Smooth muscle cell (in vitro differentiated cells): ENCODE data around the gene IFIT1B. TPM values are rescaled to one million over a fixed set of nuclear protein-coding genes. Genes with fewer than 3 reads are reported as not detected.

Experiments
- DNase-seq: peaks from one replicate; lab custom pipeline; 2025; ENCODE audit not compliant: unreplicated experiment; lab: John Stamatoyannopoulos, UW
- H2AFZ ChIP-seq: fragments of 200-600 bp; sonication (generic); 2 replicates; pipeline ENCODE4 v1.6.0; 2016; ENCODE audit warnings: antibody characterized with exemption, low read depth, mild to moderate bottlenecking
- H3F3A ChIP-seq: fragments of 200-600 bp; sonication (generic); 2 replicates; pipeline ENCODE4 v1.6.0; 2017; ENCODE audit warnings: antibody characterized with exemption, low read depth
- H3K27ac ChIP-seq: fragments of 200-600 bp; sonication (generic); 2 replicates; pipeline ENCODE4 v1.5.1; 2016; ENCODE audit warnings: low read depth, mild to moderate bottlenecking
- H3K27me3 ChIP-seq: fragments of 200-600 bp; sonication (generic); 2 replicates; pipeline ENCODE4 v1.6.1; 2016; ENCODE audit warnings: low read depth, mild to moderate bottlenecking
- H3K36me3 ChIP-seq: fragments of 200-600 bp; sonication (generic); 2 replicates; pipeline ENCODE4 v1.5.1; 2016; ENCODE audit warnings: low read depth
- H3K4me1 ChIP-seq: fragments of 200-600 bp; sonication (generic); 2 replicates; pipeline ENCODE4 v1.5.1; 2016; ENCODE audit warnings: low read depth
- H3K4me2 ChIP-seq: fragments of 200-600 bp; sonication (generic); 2 replicates; pipeline ENCODE4 v1.6.0; 2016; ENCODE audit warnings: mild to moderate bottlenecking
- H3K4me3 ChIP-seq: fragments of 200-600 bp; sonication (generic); 2 replicates; pipeline ENCODE4 v1.5.1; 2016; ENCODE audit warnings: mild to moderate bottlenecking
- H3K79me2 ChIP-seq: fragments of 200-600 bp; sonication (generic); 2 replicates; pipeline ENCODE4 v1.6.0; 2016; ENCODE audit warnings: low read depth, mild to moderate bottlenecking
- H3K9ac ChIP-seq: fragments of 200-600 bp; sonication (generic); 2 replicates; pipeline ENCODE4 v1.6.0; 2016; ENCODE audit warnings: low read depth
- H3K9me3 ChIP-seq: fragments of 200-600 bp; sonication (generic); replicated peaks from 2 replicates; pipeline ENCODE4 v1.5.1; 2016; ENCODE audit warnings: low read depth
- H4K20me1 ChIP-seq: fragments of 200-600 bp; sonication (generic); 2 replicates; pipeline ENCODE4 v1.6.0; 2016; ENCODE audit warnings: low read depth
- CTCF ChIP-seq: fragments of 200-600 bp; sonication (generic); IDR thresholded peaks from 2 replicates; pipeline ENCODE4 v1.5.1; 2017; ENCODE audit warnings: borderline replicate concordance, mild to moderate bottlenecking, antibody characterized with exemption; ENCODE audit not compliant: insufficient read depth, poor library complexity, severe bottlenecking
- WGBS: methylation state at CpG from one replicate; pipeline ENCODE4 v1.1.7; 2016; ENCODE audit warnings: low lambda C conversion rate; 5-methylcytosine and 5-hydroxymethylcytosine counted together
- polyA plus RNA-seq: library from polyadenylated mRNA; unstranded; fragments of >200 nt; fragmentation: Nextera tagmentation; extraction: Ambion mirVana; gene quantifications from 2 replicates; pipeline ENCODE4 v1.2.1, GENCODE V29; 2016
- total RNA-seq: library from RNA; depleted of rRNA; stranded (reverse); fragments of >200 nt; gene quantifications from 2 replicates; pipeline ENCODE4 v1.2.3, GENCODE V29; 2014

The IFIT1B gene
- total and polyA plus RNA-seq, 2 experiments from 2014 or later: not detected

GRCh38 chr10:89416465-89416864 is 38.6 kb downstream of the IFIT1B start:
- WGBS: 88% methylated on average over 1 of the region's 1 CpG

GRCh38 chr10:89419548-89419947 is 41.7 kb downstream of the IFIT1B start:
- no peak overlapping the region for H3K4me3 ChIP-seq
- peak; percentile 31 for TF ChIP-seq CTCF
- H3K27me3 ChIP-seq: no peaks in the 10 kb centered on the region
- H3K4me2 ChIP-seq: no peak overlapping the region
- WGBS: 66% methylated on average over 3 of the region's 3 CpGs
- no peaks in the 10 kb centered on the region for H4K20me1 ChIP-seq
- H3K9me3 ChIP-seq: no peaks in the 10 kb centered on the region
- H3K36me3 ChIP-seq: no peaks in the 10 kb centered on the region
- no peak for DNase-seq
- H3K79me2 ChIP-seq: no peaks in the 10 kb centered on the region
- no peak overlapping the region for H2AFZ ChIP-seq
- no peak overlapping the region for H3K27ac ChIP-seq
- no peaks in the 10 kb centered on the region for H3K4me1 ChIP-seq
- H3K9ac ChIP-seq: no peak overlapping the region
- H3F3A ChIP-seq: no peaks in the 10 kb centered on the region

More at GRCh38 chr10:89416465-89416864, 38.6 kb downstream of the IFIT1B start:
- no peaks in the 10 kb centered on the region for H4K20me1 ChIP-seq
- no peak overlapping the region for H3K27ac ChIP-seq
- no peak for DNase-seq
- H3K9me3 ChIP-seq: no peaks in the 10 kb centered on the region
- no peak overlapping the region for H3K4me2 ChIP-seq
- H3K27me3 ChIP-seq: no peaks in the 10 kb centered on the region
- TF ChIP-seq CTCF: no peak
- no peak overlapping the region for H2AFZ ChIP-seq
- no peak overlapping the region for H3K9ac ChIP-seq
- no peak overlapping the region for H3K4me3 ChIP-seq
- H3F3A ChIP-seq: no peaks in the 10 kb centered on the region
- H3K79me2 ChIP-seq: no peaks in the 10 kb centered on the region
- peaks cover 3% of the 10 kb centered on the region for H3K4me1 ChIP-seq
- H3K36me3 ChIP-seq: no peaks in the 10 kb centered on the region

GRCh38 chr10:89421018-89421476 is 43.2 kb downstream of the IFIT1B start:
- H3K4me3 ChIP-seq: no peak overlapping the region
- no peaks in the 10 kb centered on the region for H3F3A ChIP-seq
- H3K79me2 ChIP-seq: no peaks in the 10 kb centered on the region
- H3K4me1 ChIP-seq: no peaks in the 10 kb centered on the region
- TF ChIP-seq CTCF: no peak
- WGBS: 70% methylated on average over 2 of the region's 2 CpGs
- H3K4me2 ChIP-seq: no peak overlapping the region
- H4K20me1 ChIP-seq: no peaks in the 10 kb centered on the region
- H2AFZ ChIP-seq: no peak overlapping the region
- no peak for DNase-seq
- no peaks in the 10 kb centered on the region for H3K27me3 ChIP-seq
- H3K9ac ChIP-seq: no peak overlapping the region
- no peaks in the 10 kb centered on the region for H3K9me3 ChIP-seq
- no peaks in the 10 kb centered on the region for H3K36me3 ChIP-seq
- H3K27ac ChIP-seq: no peak overlapping the region

- no peaks in the 10 kb centered on the region for H3K9me3 ChIP-seq
- no peak overlapping the region for H3K27ac ChIP-seq
- no peak for TF ChIP-seq CTCF
- no peaks in the 10 kb centered on the region for H3K36me3 ChIP-seq
- no peak for DNase-seq
- H3K4me2 ChIP-seq: no peak overlapping the region
- no peaks in the 10 kb centered on the region for H3K27me3 ChIP-seq
- H3K79me2 ChIP-seq: no peaks in the 10 kb centered on the region
- H3K4me3 ChIP-seq: no peak overlapping the region
- no peaks in the 10 kb centered on the region for H4K20me1 ChIP-seq
- H3K4me1 ChIP-seq: no peaks in the 10 kb centered on the region
- H3F3A ChIP-seq: no peaks in the 10 kb centered on the region
- 94% methylated on average over 5 of the region's 5 CpGs for WGBS
- no peak overlapping the region for H2AFZ ChIP-seq
- no peak overlapping the region for H3K9ac ChIP-seq
Observed at GRCh38 chr10:89425000-89425399, 47.1 kb downstream of the IFIT1B start.
